ENCODE measurements around the gene HCK. TPM values are rescaled to one million over a fixed set of nuclear protein-coding genes. Genes with fewer than 3 reads are reported as not detected.

Gene HCK
- total RNA-seq, 4 donors from 2014 or later = 8.0 to 56.1 (median 10.5) TPM

GRCh38 chr20:32007787-32008616 is 44.0 kb upstream of the HCK start:
- DNase-seq = no peak
- peak overlapping the region in 1 of 4 donors; percentile 39 for H3K27ac ChIP-seq
- no peaks in the 10 kb centered on the region for H3K9me3 ChIP-seq
- no peak for TF ChIP-seq POLR2A (IDR thresholded peaks at IDR 0.05)
- no peak for TF ChIP-seq CTCF (IDR thresholded peaks at IDR 0.05)
- H3K4me3 ChIP-seq = no peak overlapping the region
- H3K4me1 ChIP-seq = no peaks in the 10 kb centered on the region
- no peaks in the 10 kb centered on the region for H3K27me3 ChIP-seq
- no peaks in the 10 kb centered on the region for H3K36me3 ChIP-seq

- no peaks in the 10 kb centered on the region for H3K36me3 ChIP-seq
- no peak for DNase-seq
- no peaks in the 10 kb centered on the region for H3K27me3 ChIP-seq
- no peaks in the 10 kb centered on the region for H3K9me3 ChIP-seq
- TF ChIP-seq POLR2A (IDR thresholded peaks at IDR 0.05) (no peak), CTCF (IDR thresholded peaks at IDR 0.05) (no peak)
- H3K27ac ChIP-seq = peak overlapping the region in 1 of 4 donors; percentile 2
- H3K4me1 ChIP-seq = no peaks in the 10 kb centered on the region
- H3K4me3 ChIP-seq = no peak overlapping the region
These were observed 42.5 kb upstream of the HCK start for GRCh38 chr20:32009564-32009963.

- Histone ChIP-seq H3K4me3 (peak within 1 kb of the TSS in 2 of 4 donors; percentile 11 to 26), H3K4me1 (no peaks in the 10 kb centered on the region), H3K27me3 (no peaks in the 10 kb centered on the region), H3K36me3 (no peaks in the 10 kb centered on the region), H3K27ac (peak within 1 kb of the TSS in 2 of 4 donors; percentile 38 to 57), H3K9me3 (no peaks in the 10 kb centered on the region)
- no peak for DNase-seq
- TF ChIP-seq CTCF (IDR thresholded peaks at IDR 0.05) = no peak
These were observed 41.9 kb upstream of the HCK start, which contains the start of gene CCM2L for GRCh38 chr20:32010101-32010500. Gene CCM2L, plus strand, starts transcription at chr20:32010438. Its CDS starts 17 bp downstream, at chr20:32010455.

GRCh38 chr20:32010666-32011065 is 41.4 kb upstream of the HCK start:
- no peaks in the 10 kb centered on the region for H3K4me1 ChIP-seq
- peak overlapping the region in 2 of 4 donors; percentile 38 to 57 for H3K27ac ChIP-seq
- peak overlapping the region in 2 of 4 donors; percentile 11 to 26 for H3K4me3 ChIP-seq
- no peaks in the 10 kb centered on the region for H3K9me3 ChIP-seq
- DNase-seq = no peak
- H3K27me3 ChIP-seq = no peaks in the 10 kb centered on the region
- no peaks in the 10 kb centered on the region for H3K36me3 ChIP-seq
- TF ChIP-seq CTCF (IDR thresholded peaks at IDR 0.05) (no peak), POLR2A (IDR thresholded peaks at IDR 0.05) (no peak)

- Histone ChIP-seq H3K9me3 (no peaks in the 10 kb centered on the region), H3K36me3 (no peaks in the 10 kb centered on the region), H3K4me1 (no peaks in the 10 kb centered on the region), H3K27me3 (no peaks in the 10 kb centered on the region), H3K4me3 (no peak overlapping the region), H3K27ac (no peak overlapping the region)
- DNase-seq = no peak
- no peak for TF ChIP-seq POLR2A (IDR thresholded peaks at IDR 0.05)
- TF ChIP-seq CTCF (IDR thresholded peaks at IDR 0.05) = no peak
These were observed 39.8 kb upstream of the HCK start for GRCh38 chr20:32012159-32012688.

Data from Peyer's patch (tissue), 4 donors.